GM13977 (cell line): Measurements from ENCODE around the gene SLC25A30.

Source experiments
- DNase-seq: peaks from one replicate; pipeline ENCODE4 v3.0.0; 2012; ENCODE audit warnings: low spot score
- in situ Hi-C: fragments of 300-500 bp; cut with MboI; formaldehyde crosslinking; loops from one replicate; pipeline ENCODE4 v1.12.0; 2022; ENCODE audit warnings: low sequenced_read_pairs, low pct_unique_long_range_greater_than_20kb, mixed read lengths, inconsistent platforms; ENCODE audit not compliant: unreplicated experiment
- TF ChIP-seq, protein P1 (sequence below): IDR thresholded peaks from 2 replicates; pipeline ENCODE4 v1.5.1; 2012; ENCODE audit warnings: mild to moderate bottlenecking, control low read depth; ENCODE audit not compliant: insufficient read depth; ENCODE audit errors: extremely low read depth, missing control alignments

The SLC25A30 gene

DNA sequence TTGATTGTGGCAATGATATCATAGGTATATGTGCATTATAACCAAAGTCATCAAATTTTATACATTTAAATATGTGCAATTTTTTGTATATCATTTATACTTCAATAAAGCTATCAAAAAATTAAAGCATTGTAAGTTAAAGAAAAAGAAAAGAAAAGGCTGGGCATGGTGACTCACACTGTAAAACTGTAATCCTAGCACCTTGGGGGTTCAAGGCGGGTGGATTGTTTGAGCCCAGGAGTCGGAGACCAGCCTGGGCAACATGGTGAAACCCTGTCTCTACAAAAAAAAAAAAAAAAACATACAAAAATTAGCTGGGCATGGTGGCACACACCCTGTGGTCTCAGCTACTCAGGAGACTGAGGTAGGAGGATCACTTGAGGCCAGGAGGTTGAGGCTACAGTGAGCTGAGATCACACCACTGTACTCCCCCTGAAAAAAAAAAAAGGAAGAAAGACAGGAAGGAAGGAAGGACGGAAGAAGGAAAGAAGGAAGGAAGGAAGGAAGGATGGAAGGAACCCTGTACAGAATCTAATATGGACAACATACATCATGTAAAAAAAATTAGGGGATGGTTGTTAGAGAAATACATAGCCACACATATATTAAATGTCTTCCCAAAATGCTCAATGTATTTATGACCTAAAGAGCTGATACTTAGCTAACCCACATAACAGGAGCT lies 21.7 kb upstream of the SLC25A30 start:
- TF ChIP-seq, protein P1, sequence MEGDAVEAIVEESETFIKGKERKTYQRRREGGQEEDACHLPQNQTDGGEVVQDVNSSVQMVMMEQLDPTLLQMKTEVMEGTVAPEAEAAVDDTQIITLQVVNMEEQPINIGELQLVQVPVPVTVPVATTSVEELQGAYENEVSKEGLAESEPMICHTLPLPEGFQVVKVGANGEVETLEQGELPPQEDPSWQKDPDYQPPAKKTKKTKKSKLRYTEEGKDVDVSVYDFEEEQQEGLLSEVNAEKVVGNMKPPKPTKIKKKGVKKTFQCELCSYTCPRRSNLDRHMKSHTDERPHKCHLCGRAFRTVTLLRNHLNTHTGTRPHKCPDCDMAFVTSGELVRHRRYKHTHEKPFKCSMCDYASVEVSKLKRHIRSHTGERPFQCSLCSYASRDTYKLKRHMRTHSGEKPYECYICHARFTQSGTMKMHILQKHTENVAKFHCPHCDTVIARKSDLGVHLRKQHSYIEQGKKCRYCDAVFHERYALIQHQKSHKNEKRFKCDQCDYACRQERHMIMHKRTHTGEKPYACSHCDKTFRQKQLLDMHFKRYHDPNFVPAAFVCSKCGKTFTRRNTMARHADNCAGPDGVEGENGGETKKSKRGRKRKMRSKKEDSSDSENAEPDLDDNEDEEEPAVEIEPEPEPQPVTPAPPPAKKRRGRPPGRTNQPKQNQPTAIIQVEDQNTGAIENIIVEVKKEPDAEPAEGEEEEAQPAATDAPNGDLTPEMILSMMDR: no peak
- in situ Hi-C loops: no loop called here
- DNase-seq: no peak

DNA sequence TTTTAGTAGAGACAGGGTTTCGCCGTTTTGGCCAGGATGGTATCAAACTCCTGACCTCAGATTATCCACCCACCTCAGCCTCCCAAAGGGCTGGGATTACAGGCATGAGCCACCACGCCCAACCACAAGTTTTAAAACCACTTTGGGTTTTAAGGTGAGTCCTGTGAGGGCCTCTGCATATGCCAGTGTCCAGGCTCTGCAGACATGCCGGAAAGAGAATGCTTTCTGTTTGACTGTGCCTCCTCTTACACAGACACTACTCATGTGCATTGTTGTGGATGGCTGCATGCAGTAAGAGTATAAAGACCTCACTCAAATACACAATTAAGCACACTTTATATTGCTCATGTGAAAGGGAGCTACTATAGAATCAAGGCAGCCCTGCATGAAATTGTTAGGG lies 20.8 kb upstream of the SLC25A30 start:
- in situ Hi-C loops: no loop called here
- TF ChIP-seq, protein P1: no peak
- no peak for DNase-seq

DNA sequence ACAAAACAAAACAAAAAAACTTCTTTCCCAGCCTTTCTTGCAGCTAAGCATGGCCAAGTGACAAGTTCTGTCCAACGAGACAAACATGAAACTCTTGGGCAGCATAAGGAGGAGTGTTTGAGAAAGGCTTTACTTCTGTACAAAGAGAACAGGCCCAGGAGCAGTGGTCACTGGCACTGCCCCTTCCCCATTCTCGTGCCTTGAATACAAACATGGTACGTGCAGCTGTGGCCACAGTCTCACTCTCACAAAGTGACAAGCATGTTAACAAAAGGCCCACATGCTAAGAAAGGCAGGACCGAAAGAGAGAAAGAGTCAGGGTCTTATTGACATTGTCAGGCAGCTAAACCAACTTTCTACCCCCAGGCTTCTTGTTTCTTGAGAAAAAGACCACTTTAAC lies 19.8 kb upstream of the SLC25A30 start:
- no peak for DNase-seq
- in situ Hi-C loops: no loop called here
- TF ChIP-seq, protein P1: no peak

DNA sequence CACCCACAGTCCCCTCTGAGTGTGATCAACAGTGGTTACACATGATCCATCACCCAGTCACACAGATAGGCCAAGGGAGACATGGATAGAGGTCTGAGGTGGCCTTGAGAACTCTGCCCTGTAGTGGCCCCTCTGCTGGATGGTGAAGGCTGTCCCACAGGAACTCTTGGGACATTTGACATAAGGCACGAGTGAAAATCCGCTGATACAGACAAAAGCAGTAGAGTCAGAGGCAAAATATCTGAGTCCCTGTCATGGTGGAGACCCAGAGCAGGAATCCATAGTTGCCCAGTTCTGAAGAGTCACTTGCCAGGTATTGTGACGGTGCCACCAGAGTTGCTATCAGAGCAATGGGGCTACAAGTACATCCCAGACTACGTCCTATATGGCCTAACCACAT lies 18.8 kb upstream of the SLC25A30 start:
- TF ChIP-seq, protein P1: no peak
- in situ Hi-C loops: no loop called here
- no peak for DNase-seq

DNA sequence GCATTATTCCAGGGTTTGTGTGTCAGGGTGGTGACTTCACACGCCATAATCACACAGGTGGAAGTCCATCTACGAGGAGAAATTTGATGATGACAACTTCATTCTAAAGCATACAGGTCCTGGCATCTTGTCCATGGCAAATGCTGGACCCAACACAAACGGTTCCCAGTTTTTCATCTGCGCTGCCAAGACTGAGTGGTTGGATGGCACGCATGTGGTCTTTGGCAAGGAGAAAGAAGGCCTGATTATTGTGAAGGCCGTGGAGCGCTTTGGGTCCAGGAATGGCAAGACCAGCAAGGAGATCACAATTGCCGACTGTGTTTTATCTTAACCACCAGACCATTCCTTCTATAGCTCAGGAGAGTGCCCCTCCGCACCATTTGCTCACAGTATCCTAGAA lies 18.2 kb upstream of the SLC25A30 start:
- DNase-seq: no peak
- TF ChIP-seq, protein P1: no peak
- in situ Hi-C loops: no loop called here

DNA sequence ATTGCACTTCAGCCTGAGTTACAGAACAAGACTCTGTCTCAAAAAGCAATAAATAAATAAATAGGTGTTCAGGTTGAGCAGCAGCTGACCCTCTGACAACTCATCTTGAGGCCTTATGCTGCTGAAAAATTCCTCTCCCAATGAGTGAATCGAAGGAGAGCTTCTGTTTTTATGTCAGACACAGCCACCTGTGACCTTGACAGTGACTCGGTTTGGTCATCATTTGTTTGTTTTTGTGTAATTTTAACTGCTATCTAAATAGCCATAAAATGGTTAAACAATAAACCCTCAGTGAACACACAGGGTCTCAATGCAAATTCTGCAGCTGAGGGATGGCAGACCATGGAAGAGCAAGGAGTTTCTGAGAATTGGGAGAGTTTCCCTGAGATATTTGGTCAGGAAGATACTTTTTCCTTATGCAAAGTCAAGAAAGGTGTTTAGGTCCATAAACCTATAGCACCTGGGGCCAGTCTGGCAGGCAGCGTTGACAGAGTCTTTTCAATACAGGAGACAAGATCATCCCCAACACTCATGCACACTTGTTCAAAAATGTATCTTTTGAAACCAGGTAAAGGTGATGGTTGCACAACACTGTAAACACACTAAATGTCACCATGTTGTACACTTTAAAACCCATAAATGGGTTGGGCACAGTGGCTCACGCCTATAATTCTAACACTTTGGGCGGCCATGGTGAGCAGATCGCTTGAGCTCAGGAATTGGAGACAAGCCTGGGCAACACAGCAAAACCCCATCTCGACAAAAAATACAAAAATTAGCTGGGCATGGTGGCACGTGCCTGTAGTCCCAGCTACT lies 16.6 kb upstream of the SLC25A30 start:
- in situ Hi-C loops: no loop called here
- TF ChIP-seq, protein P1: no peak
- DNase-seq: no peak
